D721Med (cell line): ENCODE results near the gene CNTN2.
A peak's percentile ranks its signal among the peaks of the same experiment; 100 is the strongest.

Source experiments
- DNase-seq: peaks from one replicate; pipeline ENCODE4 v3.0.0; 2011; ENCODE audit warnings: low spot score; ENCODE audit not compliant: insufficient read length
- FAIRE-seq: peaks from 2 replicates; lab custom pipeline; 2011; peaks lifted over from hg19 to GRCh38; lab: Jason Lieb, UNC
- CTCF ChIP-seq: IDR thresholded peaks from 2 replicates; pipeline ENCODE4 v1.5.1; 2012; ENCODE audit warnings: mild to moderate bottlenecking, control low read depth; ENCODE audit not compliant: insufficient read depth; ENCODE audit errors: missing control alignments

CNTN2 gene

GRCh38 chr1:205049479-205049878, 6.5 kb downstream of the CNTN2 start:
- DNase-seq (no peak), FAIRE-seq (no peak)
- no peak for TF ChIP-seq CTCF

GRCh38 chr1:205052690-205053089, 9.7 kb downstream of the CNTN2 start:
- no peak for TF ChIP-seq CTCF
- no peak for FAIRE-seq
- no peak for DNase-seq

GRCh38 chr1:205053296-205053695, 10.3 kb downstream of the CNTN2 start:
- FAIRE-seq (no peak), DNase-seq (no peak)
- no peak for TF ChIP-seq CTCF

- FAIRE-seq (no peak), DNase-seq (no peak)
- no peak for TF ChIP-seq CTCF
Observed at GRCh38 chr1:205054013-205054412, 11.0 kb downstream of the CNTN2 start.

- DNase-seq (peak; percentile 99), FAIRE-seq (no peak)
- no peak for TF ChIP-seq CTCF
Observed at GRCh38 chr1:205056188-205056611, 13.2 kb downstream of the CNTN2 start.

- no peak for TF ChIP-seq CTCF
- FAIRE-seq (no peak), DNase-seq (no peak)
Observed at GRCh38 chr1:205056956-205057568, 14.1 kb downstream of the CNTN2 start.

- no peak for DNase-seq
- TF ChIP-seq CTCF: no peak
- no peak for FAIRE-seq
Observed at GRCh38 chr1:205057808-205058575, 15.0 kb downstream of the CNTN2 start.
